LNCaP clone FGC (cell line): ENCODE results near the gene TBCK.

ENCODE experiments used
- DNase-seq: peaks from one replicate; pipeline ENCODE4 v3.0.0-alpha.2; 2011; ENCODE audit warnings: low read depth
- H3K4me3 ChIP-seq: 2 replicates; pipeline ENCODE4 v1.5.1; 2011; ENCODE audit warnings: mild to moderate bottlenecking, low read depth, low read length, control low read depth
- TF ChIP-seq, protein P1 (sequence below): IDR thresholded peaks from 2 replicates; pipeline ENCODE4 v1.5.1; 2012; ENCODE audit warnings: mild to moderate bottlenecking; ENCODE audit not compliant: control insufficient read depth, insufficient read depth; ENCODE audit errors: extremely low read depth

The TBCK gene

DNA sequence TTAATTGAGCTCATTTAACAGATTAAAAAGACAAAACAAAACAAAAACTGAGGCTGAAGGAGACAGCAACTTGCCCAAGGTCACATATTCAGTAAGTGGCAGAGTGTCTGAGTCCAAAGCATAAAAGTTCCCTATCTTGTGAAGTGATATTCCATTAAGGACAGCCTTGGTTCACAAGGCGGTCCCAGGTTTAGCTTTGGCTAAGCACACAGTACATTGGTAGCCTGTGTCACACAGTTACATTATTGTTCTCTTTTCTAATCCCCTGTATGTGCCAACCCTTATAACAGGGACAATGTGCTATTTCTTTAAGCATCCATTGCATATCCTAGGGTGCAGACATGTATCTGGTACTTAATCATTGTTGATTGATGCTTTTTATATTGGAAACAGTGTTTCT is 280.8 kb downstream of the TBCK start:
- DNase-seq, result no peak
- TF ChIP-seq, protein P1, sequence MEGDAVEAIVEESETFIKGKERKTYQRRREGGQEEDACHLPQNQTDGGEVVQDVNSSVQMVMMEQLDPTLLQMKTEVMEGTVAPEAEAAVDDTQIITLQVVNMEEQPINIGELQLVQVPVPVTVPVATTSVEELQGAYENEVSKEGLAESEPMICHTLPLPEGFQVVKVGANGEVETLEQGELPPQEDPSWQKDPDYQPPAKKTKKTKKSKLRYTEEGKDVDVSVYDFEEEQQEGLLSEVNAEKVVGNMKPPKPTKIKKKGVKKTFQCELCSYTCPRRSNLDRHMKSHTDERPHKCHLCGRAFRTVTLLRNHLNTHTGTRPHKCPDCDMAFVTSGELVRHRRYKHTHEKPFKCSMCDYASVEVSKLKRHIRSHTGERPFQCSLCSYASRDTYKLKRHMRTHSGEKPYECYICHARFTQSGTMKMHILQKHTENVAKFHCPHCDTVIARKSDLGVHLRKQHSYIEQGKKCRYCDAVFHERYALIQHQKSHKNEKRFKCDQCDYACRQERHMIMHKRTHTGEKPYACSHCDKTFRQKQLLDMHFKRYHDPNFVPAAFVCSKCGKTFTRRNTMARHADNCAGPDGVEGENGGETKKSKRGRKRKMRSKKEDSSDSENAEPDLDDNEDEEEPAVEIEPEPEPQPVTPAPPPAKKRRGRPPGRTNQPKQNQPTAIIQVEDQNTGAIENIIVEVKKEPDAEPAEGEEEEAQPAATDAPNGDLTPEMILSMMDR, result no peak
- H3K4me3 ChIP-seq, result no peak overlapping the region

DNA sequence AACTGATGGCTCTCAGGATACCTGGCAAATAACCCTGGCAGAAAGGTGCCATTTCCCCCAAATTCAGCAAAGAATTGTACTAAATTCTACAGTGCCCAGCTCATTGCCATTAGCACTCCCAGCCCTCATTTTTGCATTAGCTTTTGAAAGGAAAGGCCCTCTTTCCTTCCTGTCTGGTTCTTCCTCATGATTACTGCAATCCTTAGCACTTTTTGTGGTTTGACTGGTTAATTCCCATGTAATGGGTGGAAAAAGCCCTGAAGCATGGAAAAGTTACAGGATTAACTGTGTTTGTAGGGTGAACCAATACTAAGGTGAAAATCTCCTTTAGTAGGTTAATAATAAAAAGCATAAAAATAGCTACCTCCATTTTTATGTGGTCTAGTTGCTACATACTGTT is 281.3 kb downstream of the TBCK start:
- TF ChIP-seq, protein P1, result no peak
- DNase-seq, result no peak
- H3K4me3 ChIP-seq, result no peak overlapping the region

DNA sequence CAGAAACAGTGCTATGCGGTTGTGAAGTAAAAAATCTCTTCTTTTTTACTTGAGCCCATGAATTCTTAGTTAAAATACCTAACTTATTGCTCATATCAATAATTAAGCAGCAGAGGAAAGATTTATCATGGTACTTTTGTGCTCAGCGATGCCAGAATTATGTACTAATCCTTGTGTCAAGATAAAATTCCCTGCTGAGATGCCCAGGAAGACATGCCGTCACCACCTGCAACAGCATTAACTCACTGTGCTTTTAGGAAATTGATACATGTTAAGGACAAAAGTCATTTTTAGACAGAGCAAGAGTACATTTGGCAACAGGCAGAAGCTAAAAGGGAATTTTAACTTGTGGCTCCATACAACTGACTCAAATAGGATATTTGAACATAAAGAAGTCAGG is 281.8 kb downstream of the TBCK start:
- no peak for DNase-seq
- TF ChIP-seq, protein P1, result no peak
- no peak overlapping the region for H3K4me3 ChIP-seq

DNA sequence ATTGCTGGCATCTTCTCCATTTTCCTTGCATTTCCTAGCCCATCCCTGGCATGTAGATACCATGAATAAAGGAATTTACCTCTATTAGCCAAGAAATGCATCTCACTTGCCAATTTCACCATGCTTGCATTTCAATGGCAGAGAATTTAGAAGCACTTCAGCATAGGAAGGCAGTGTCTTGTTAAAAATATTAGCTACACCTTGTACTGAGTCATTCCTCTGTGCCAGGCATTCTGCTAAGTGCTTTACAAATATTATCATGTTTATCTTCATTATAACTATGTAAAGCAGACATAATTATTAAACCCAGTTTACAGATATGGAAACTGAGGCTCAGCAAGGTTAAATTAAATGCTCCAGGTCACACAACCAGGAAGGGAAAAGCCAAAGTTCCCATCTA is 282.5 kb downstream of the TBCK start:
- TF ChIP-seq, protein P1, result no peak
- DNase-seq, result no peak
- no peak overlapping the region for H3K4me3 ChIP-seq

DNA sequence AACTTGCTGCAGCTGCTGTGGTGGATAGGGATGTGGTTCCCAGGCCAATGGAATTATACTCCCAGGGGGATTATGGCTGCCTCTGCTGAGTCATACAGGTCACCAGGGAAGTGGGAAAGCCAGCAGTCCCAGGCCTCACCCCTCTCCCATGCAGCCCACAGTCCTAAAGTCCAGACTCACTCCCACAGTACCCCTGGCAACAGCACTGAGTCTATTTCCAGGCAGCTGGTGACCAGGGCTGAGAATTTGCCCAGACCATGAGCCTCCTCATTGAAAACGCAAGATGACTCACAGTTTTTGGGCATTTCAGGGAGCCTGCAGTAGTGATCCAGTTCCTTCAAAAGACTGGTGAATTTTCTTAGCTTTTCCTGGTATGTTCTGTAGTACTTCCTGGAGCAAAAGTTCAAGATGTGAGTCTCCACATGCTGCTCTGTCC is 283.1 kb downstream of the TBCK start:
- H3K4me3 ChIP-seq, result no peak overlapping the region
- no peak for DNase-seq
- TF ChIP-seq, protein P1, result no peak

DNA sequence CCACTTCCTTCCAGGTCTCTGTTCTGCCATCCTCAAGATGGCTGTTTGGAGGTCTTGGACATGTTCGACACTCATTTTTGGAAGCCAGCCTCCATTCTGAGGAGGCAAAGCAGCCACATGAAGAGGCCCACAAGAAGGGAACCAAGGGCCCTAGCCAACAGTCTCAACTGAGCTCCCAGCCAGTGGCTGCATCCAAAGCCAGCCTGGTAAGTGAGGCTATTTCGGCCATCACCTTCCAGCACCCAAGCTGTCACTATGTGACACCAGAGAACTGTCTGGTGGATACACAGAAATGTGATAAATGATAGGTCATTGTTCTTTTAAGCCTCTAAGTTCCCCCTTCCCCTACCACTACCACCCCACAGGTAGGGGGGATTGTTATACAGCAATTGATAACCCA is 293.6 kb downstream of the TBCK start:
- no peak overlapping the region for H3K4me3 ChIP-seq
- DNase-seq, result no peak
- TF ChIP-seq, protein P1, result no peak

DNA sequence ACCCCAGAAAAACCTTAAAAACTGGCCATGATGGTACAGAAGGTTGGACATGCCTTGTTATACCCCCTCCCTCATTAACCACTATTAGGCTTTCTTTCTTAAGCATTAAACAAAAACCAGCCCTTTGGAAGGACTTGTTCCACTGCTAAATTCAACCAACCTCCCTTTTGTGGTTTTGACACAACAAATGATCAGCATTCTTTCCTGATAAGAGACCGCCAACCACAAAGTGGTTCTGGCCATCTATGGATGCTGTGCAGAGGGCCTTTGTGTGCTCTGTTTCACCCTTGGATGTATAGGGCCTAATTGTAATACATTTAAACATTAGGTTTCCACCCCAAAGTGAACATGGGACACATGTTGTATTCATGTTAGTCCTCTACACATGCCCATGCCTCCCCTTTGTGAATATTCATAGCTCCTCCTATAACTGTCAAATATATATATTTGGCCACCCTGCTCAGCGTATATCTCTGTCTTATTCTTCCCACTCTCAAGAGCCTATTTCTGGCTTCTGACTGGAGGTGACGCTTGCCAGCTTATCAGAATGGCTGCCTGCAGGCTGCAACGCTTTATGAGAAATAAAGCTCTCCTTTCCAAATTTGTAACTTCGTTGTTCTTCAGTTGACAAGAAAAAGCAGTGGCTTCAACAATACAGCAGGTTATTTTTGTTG is 294.1 kb downstream of the TBCK start:
- H3K4me3 ChIP-seq, result no peak overlapping the region

More for the DNA sequence above, 294.1 kb downstream of the TBCK start:
- DNase-seq, result no peak
- TF ChIP-seq, protein P1, result no peak
